Liver (tissue), 9 donors: Measurements from ENCODE around the gene SP4. TPM values are rescaled to one million over a fixed set of nuclear protein-coding genes. Genes with fewer than 3 reads are reported as not detected.
"Not testable (repeated sequence)": the region's sequence is repeated elsewhere in the genome, so short reads cannot be mapped to it uniquely, and the experiment has no call there.

Source experiments
- DNase-seq: peaks from one replicate; pipeline ENCODE4 v3.0.0-alpha.2; 2017; ENCODE audit warnings: low spot score
- H3K27ac ChIP-seq, 2 donors: one replicate each; pipeline ENCODE4 v1.7.0; 2013; ENCODE audit warnings: inconsistent platforms in 2 of 2, low read length in 2 of 2, control low read depth in 1 of 2, low read depth in 1 of 2, mild to moderate bottlenecking in 1 of 2
- H3K27me3 ChIP-seq, 4 donors: one replicate each; pipeline versions ENCODE4 v1.6.1 to v1.7.0; 2013; ENCODE audit warnings: low read length in 3 of 4, inconsistent platforms in 1 of 4, mild to moderate bottlenecking in 1 of 4, moderate library complexity in 1 of 4; ENCODE audit not compliant: control insufficient read depth in 4 of 4, insufficient read depth in 4 of 4
- H3K36me3 ChIP-seq, 4 donors: one replicate each; pipeline versions ENCODE4 v1.6.1 to v1.7.0; 2013; ENCODE audit warnings: low read length in 3 of 4, mild to moderate bottlenecking in 3 of 4, low read depth in 1 of 4, moderate library complexity in 1 of 4; ENCODE audit not compliant: control insufficient read depth in 4 of 4, insufficient read depth in 3 of 4
- H3K4me1 ChIP-seq, 4 donors: one replicate each; pipeline versions ENCODE4 v1.6.1 to v1.7.0; 2013; ENCODE audit warnings: low read length in 3 of 4, mild to moderate bottlenecking in 3 of 4, moderate library complexity in 1 of 4; ENCODE audit not compliant: control insufficient read depth in 4 of 4, insufficient read depth in 4 of 4
- H3K4me3 ChIP-seq, 3 donors: one replicate each; pipeline versions ENCODE4 v1.6.1 to v1.7.0; 2013; ENCODE audit warnings: low read length in 3 of 3, control low read depth in 1 of 3, low read depth in 1 of 3, mild to moderate bottlenecking in 1 of 3
- H3K9ac ChIP-seq, 2 donors: one replicate each; pipeline ENCODE4 v1.7.0; 2013; ENCODE audit warnings: low read length in 2 of 2, mild to moderate bottlenecking in 2 of 2, moderate library complexity in 2 of 2, control low read depth in 1 of 2, low read depth in 1 of 2
- H3K9me3 ChIP-seq, 4 donors: one replicate each; pipeline versions ENCODE4 v1.6.1 to v1.7.0; 2013; ENCODE audit warnings: low read length in 3 of 4; ENCODE audit not compliant: control insufficient read depth in 4 of 4
- ATF3 ChIP-seq: IDR thresholded peaks from 2 replicates; pipeline ENCODE4 v1.6.1; 2016; ENCODE audit warnings: antibody characterized with exemption
- GABPA ChIP-seq, 2 donors: IDR thresholded peaks in 1 of 2; conservative IDR thresholded peaks in 1 of 2; 2 replicates each; pipeline ENCODE4 v1.6.1; 2016; ENCODE audit warnings: antibody characterized with exemption in 2 of 2, mild to moderate bottlenecking in 1 of 2, moderate library complexity in 1 of 2
- HNF4A ChIP-seq, 2 donors: conservative IDR thresholded peaks; 2 replicates each; pipeline ENCODE4 v1.6.1; 2016; ENCODE audit warnings: antibody characterized with exemption in 2 of 2, mild to moderate bottlenecking in 2 of 2
- RAD21 ChIP-seq, 2 donors: IDR thresholded peaks; 2 replicates each; pipeline ENCODE4 v1.6.1; 2016; ENCODE audit warnings: antibody characterized with exemption in 2 of 2, mild to moderate bottlenecking in 2 of 2
- SP1 ChIP-seq: IDR thresholded peaks from 2 replicates; pipeline ENCODE4 v1.6.1; 2018; ENCODE audit warnings: antibody characterized with exemption, mild to moderate bottlenecking
- TAF1 ChIP-seq: conservative IDR thresholded peaks from 2 replicates; pipeline ENCODE4 v1.6.1; 2016; ENCODE audit warnings: antibody characterized with exemption, mild to moderate bottlenecking
- YY1 ChIP-seq: IDR thresholded peaks from 2 replicates; pipeline ENCODE4 v1.6.1; 2016; ENCODE audit warnings: antibody characterized with exemption, mild to moderate bottlenecking
- WGBS: extraction: QIAGEN DNeasy Blood & Tissue Kit; methylation state at CpG from one replicate; pipeline ENCODE4 v1.1.7; 2013; 5-methylcytosine and 5-hydroxymethylcytosine counted together
- polyA plus RNA-seq, 2 donors: library from polyadenylated mRNA; stranded (reverse) in 1 of 2; unstranded in 1 of 2; fragments of 200-250 nt in 1 of 2; fragments of >200 nt in 1 of 2; fragmentation: Nextera tagmentation in 1 of 2; extraction: Ambion mirVana in 1 of 2; gene quantifications; one replicate each; pipeline versions ENCODE4 v1.2.1 to v1.2.3, GENCODE V29; 2013 to 2015
- total RNA-seq, 2 donors: library from RNA; depleted of rRNA; stranded (reverse); fragments of >200 nt; gene quantifications; one replicate each; pipeline ENCODE4 v1.2.3, GENCODE V29; 2014
- TF ChIP-seq, protein P1 (sequence below): IDR thresholded peaks from 2 replicates; pipeline ENCODE4 v1.6.1; 2016; ENCODE audit warnings: antibody characterized with exemption
- TF ChIP-seq, protein P2 (sequence below): fragments of 150-350 bp; IDR thresholded peaks from 2 replicates; pipeline ENCODE4 v1.5.1; 2017; ENCODE audit warnings: improper control_type of control experiment, low read depth, low read length; ENCODE audit not compliant: missing input control
- TF ChIP-seq, protein P3 (sequence below): IDR thresholded peaks from 2 replicates; pipeline ENCODE4 v1.6.1; 2016; ENCODE audit warnings: antibody characterized with exemption, mild to moderate bottlenecking
- donor health status: healthy.
- donor health status: healthy.
- donor health status: healthy.
- donor health status: healthy.
- donor health status: healthy.

The SP4 gene
- total and polyA plus RNA-seq, 4 donors, result 0.61 to 13.2 (median 6.7) TPM

DNA sequence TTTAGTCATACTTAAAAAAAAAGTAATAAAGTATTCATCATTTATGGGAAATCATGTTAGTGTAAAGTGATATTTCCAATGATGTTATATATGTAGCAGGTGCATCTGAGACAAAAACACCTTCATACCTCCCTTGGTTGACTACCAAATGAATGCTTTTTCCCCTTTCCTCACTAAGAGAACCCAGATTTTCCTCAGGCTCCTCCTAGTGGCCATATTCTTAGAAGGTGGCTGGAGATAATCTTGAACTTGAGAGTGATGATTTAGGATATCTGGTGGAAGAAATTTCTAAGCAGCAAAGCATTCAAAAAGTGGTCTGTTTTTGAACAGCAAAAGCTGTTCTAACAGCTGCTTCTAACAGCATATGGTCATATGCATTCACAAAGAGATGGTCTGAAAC lies 98.1 kb downstream of the SP4 start:
- Histone ChIP-seq H3K27me3 (no peaks in the 10 kb centered on the region), H3K4me1 (peaks cover 0 to 2% (median 0%) of the 10 kb centered on the region in 4 donors), H3K36me3 (no peaks in the 10 kb centered on the region), H3K9me3 (no peaks in the 10 kb centered on the region), H3K4me3 (no peak overlapping the region), H3K27ac (no peak overlapping the region), H3K9ac (no peak overlapping the region)
- no peak for DNase-seq
- TF ChIP-seq, protein P1, sequence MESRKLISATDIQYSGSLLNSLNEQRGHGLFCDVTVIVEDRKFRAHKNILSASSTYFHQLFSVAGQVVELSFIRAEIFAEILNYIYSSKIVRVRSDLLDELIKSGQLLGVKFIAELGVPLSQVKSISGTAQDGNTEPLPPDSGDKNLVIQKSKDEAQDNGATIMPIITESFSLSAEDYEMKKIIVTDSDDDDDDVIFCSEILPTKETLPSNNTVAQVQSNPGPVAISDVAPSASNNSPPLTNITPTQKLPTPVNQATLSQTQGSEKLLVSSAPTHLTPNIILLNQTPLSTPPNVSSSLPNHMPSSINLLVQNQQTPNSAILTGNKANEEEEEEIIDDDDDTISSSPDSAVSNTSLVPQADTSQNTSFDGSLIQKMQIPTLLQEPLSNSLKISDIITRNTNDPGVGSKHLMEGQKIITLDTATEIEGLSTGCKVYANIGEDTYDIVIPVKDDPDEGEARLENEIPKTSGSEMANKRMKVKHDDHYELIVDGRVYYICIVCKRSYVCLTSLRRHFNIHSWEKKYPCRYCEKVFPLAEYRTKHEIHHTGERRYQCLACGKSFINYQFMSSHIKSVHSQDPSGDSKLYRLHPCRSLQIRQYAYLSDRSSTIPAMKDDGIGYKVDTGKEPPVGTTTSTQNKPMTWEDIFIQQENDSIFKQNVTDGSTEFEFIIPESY, result no peak
- TF ChIP-seq, protein P2, sequence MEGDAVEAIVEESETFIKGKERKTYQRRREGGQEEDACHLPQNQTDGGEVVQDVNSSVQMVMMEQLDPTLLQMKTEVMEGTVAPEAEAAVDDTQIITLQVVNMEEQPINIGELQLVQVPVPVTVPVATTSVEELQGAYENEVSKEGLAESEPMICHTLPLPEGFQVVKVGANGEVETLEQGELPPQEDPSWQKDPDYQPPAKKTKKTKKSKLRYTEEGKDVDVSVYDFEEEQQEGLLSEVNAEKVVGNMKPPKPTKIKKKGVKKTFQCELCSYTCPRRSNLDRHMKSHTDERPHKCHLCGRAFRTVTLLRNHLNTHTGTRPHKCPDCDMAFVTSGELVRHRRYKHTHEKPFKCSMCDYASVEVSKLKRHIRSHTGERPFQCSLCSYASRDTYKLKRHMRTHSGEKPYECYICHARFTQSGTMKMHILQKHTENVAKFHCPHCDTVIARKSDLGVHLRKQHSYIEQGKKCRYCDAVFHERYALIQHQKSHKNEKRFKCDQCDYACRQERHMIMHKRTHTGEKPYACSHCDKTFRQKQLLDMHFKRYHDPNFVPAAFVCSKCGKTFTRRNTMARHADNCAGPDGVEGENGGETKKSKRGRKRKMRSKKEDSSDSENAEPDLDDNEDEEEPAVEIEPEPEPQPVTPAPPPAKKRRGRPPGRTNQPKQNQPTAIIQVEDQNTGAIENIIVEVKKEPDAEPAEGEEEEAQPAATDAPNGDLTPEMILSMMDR, result peak; percentile 36
- peak; percentile 57 to 71 for TF ChIP-seq RAD21 (IDR thresholded peaks at IDR 0.05)

- TF ChIP-seq YY1 (no peak), TAF1 (no peak), GABPA (IDR thresholded peaks at IDR 0.05 in 1 of 2, conservative IDR thresholded peaks at IDR 0.05 in 1 of 2) (no peak), HNF4A (conservative IDR thresholded peaks at IDR 0.05) (no peak), RAD21 (IDR thresholded peaks at IDR 0.05) (no peak), ATF3 (no peak), SP1 (no peak)
- TF ChIP-seq, protein P3, sequence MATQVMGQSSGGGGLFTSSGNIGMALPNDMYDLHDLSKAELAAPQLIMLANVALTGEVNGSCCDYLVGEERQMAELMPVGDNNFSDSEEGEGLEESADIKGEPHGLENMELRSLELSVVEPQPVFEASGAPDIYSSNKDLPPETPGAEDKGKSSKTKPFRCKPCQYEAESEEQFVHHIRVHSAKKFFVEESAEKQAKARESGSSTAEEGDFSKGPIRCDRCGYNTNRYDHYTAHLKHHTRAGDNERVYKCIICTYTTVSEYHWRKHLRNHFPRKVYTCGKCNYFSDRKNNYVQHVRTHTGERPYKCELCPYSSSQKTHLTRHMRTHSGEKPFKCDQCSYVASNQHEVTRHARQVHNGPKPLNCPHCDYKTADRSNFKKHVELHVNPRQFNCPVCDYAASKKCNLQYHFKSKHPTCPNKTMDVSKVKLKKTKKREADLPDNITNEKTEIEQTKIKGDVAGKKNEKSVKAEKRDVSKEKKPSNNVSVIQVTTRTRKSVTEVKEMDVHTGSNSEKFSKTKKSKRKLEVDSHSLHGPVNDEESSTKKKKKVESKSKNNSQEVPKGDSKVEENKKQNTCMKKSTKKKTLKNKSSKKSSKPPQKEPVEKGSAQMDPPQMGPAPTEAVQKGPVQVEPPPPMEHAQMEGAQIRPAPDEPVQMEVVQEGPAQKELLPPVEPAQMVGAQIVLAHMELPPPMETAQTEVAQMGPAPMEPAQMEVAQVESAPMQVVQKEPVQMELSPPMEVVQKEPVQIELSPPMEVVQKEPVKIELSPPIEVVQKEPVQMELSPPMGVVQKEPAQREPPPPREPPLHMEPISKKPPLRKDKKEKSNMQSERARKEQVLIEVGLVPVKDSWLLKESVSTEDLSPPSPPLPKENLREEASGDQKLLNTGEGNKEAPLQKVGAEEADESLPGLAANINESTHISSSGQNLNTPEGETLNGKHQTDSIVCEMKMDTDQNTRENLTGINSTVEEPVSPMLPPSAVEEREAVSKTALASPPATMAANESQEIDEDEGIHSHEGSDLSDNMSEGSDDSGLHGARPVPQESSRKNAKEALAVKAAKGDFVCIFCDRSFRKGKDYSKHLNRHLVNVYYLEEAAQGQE, result no peak
- TF ChIP-seq, protein P2, result no peak
- TF ChIP-seq, protein P1, result no peak
- DNase-seq, result no peak
- no peak overlapping the region for H3K4me3 ChIP-seq
- no peaks in the 10 kb centered on the region for H3K9me3 ChIP-seq
- H3K27ac ChIP-seq, result no peak overlapping the region
- H3K9ac ChIP-seq, result no peak overlapping the region
- peaks cover 0 to 2% (median 0%) of the 10 kb centered on the region in 4 donors for H3K4me1 ChIP-seq
- H3K27me3 ChIP-seq, result no peaks in the 10 kb centered on the region
- 97% methylated on average over 3 of the region's 3 CpGs for WGBS
- no peaks in the 10 kb centered on the region for H3K36me3 ChIP-seq
Observed at GRCh38 chr7:21526448-21526847, 98.6 kb downstream of the SP4 start.

- H3K27me3 ChIP-seq, H3K4me1 ChIP-seq, H3K27ac ChIP-seq, DNase-seq, H3K9ac ChIP-seq, H3K9me3 ChIP-seq, H3K36me3 ChIP-seq, H3K4me3 ChIP-seq: not testable (repeated sequence)
- 75% methylated on average over 1 of the region's 1 CpG for WGBS
Observed at GRCh38 chr7:21532485-21532884, 104.6 kb downstream of the SP4 start.

DNA sequence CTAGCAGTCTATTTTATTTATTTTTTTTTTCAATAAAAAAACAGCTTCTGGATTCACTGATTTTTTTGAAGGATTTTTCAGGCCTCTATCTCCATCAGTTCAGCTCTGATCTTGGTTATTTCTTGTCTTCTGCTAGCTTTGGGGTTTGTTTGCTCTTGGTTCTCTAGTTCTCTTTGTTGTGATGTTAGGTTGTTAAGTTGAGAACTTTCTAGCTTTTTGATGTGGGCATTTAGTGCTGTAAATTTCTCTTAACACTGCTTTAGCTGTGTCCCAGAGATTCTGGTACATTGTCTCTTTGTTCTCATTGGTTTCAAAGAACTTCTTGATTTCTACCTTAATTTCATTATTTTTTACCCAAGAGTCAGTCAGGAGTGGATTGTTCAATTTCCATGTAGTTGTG lies 105.8 kb downstream of the SP4 start:
- H3K36me3 ChIP-seq, H3K9me3 ChIP-seq, H3K4me3 ChIP-seq, H3K27ac ChIP-seq, H3K27me3 ChIP-seq, H3K4me1 ChIP-seq, DNase-seq, H3K9ac ChIP-seq: not testable (repeated sequence)
